Measurements from ENCODE around the gene ELOVL3.
"Not testable (repeated sequence)": the region's sequence is repeated elsewhere in the genome, so short reads cannot be mapped to it uniquely, and the experiment has no call there.

ELOVL3 gene

GRCh38 chr10:102208311-102209035 is 17.6 kb upstream of the ELOVL3 start:
- TF ChIP-seq CTCF (IDR thresholded peaks at IDR 0.05; ENCODE audit: borderline replicate concordance, control extremely low read depth, extremely low read depth, insufficient read depth, missing control alignments) = no peak
- DNase-seq (ENCODE audit: low spot score) = no peak
- in situ Hi-C loops (cut with MboI; ENCODE audit: low sequenced_read_pairs, unreplicated experiment) = no loop called here

GRCh38 chr10:102211615-102212299 is 14.3 kb upstream of the ELOVL3 start:
- no peak for DNase-seq (ENCODE audit: low spot score)
- in situ Hi-C loops (cut with MboI; ENCODE audit: low sequenced_read_pairs, unreplicated experiment) = no loop called here
- TF ChIP-seq CTCF (IDR thresholded peaks at IDR 0.05; ENCODE audit: borderline replicate concordance, control extremely low read depth, extremely low read depth, insufficient read depth, missing control alignments) = no peak

- DNase-seq (ENCODE audit: low spot score); in situ Hi-C loops (cut with MboI; ENCODE audit: low sequenced_read_pairs, unreplicated experiment): not testable (repeated sequence)
Observed at GRCh38 chr10:102213599-102213998, 12.5 kb upstream of the ELOVL3 start.

- DNase-seq (ENCODE audit: low spot score) = no peak
- in situ Hi-C loops (cut with MboI; ENCODE audit: low sequenced_read_pairs, unreplicated experiment) = no loop called here
- no peak for TF ChIP-seq CTCF (IDR thresholded peaks at IDR 0.05; ENCODE audit: borderline replicate concordance, control extremely low read depth, extremely low read depth, insufficient read depth, missing control alignments)
Observed at GRCh38 chr10:102219370-102219769, 6.7 kb upstream of the ELOVL3 start.

GRCh38 chr10:102220612-102221011 is 5.5 kb upstream of the ELOVL3 start:
- TF ChIP-seq CTCF (IDR thresholded peaks at IDR 0.05; ENCODE audit: borderline replicate concordance, control extremely low read depth, extremely low read depth, insufficient read depth, missing control alignments) = no peak
- in situ Hi-C loops (cut with MboI; ENCODE audit: low sequenced_read_pairs, unreplicated experiment) = loop anchor here (10.0 kb wide), 1 partner anchor 56 kb away; no protein-coding TSS in a partner anchor
- no peak for DNase-seq (ENCODE audit: low spot score)

- no peak for DNase-seq (ENCODE audit: low spot score)
- no peak for TF ChIP-seq CTCF (IDR thresholded peaks at IDR 0.05; ENCODE audit: borderline replicate concordance, control extremely low read depth, extremely low read depth, insufficient read depth, missing control alignments)
- in situ Hi-C loops (cut with MboI; ENCODE audit: low sequenced_read_pairs, unreplicated experiment) = loop anchor here (10.0 kb wide), 1 partner anchor 58 kb away; no protein-coding TSS in a partner anchor
Observed at GRCh38 chr10:102222797-102223196, 3.3 kb upstream of the ELOVL3 start.

- no peak for DNase-seq (ENCODE audit: low spot score)
- no peak for TF ChIP-seq CTCF (IDR thresholded peaks at IDR 0.05; ENCODE audit: borderline replicate concordance, control extremely low read depth, extremely low read depth, insufficient read depth, missing control alignments)
- in situ Hi-C loops (cut with MboI; ENCODE audit: low sequenced_read_pairs, unreplicated experiment) = loop anchor here (10.0 to 25.0 kb wide), 2 partner anchors 62 to 361 kb away; no protein-coding TSS in a partner anchor
Observed at GRCh38 chr10:102226542-102226870, 407 bp downstream of the ELOVL3 start.

Data from GM13976 (cell line).